Fibroblast of skin of abdomen (primary cell): Measurements from ENCODE around the gene FAM9C. TPM values are rescaled to one million over a fixed set of nuclear protein-coding genes. Genes with fewer than 3 reads are reported as not detected.
"Not testable (repeated sequence)": the region's sequence is repeated elsewhere in the genome, so short reads cannot be mapped to it uniquely, and the experiment has no call there.

Experiments used
- DNase-seq: peaks from one replicate; pipeline ENCODE4 v3.0.0-alpha.2; 2013
- polyA plus RNA-seq, 2 experiments: library from polyadenylated mRNA; unstranded; fragments of 120-200 nt; gene quantifications; one replicate each; pipeline ENCODE4 v1.2.1, GENCODE V29; 2013; ENCODE audit not compliant: insufficient read length in 2 of 2

The FAM9C gene
- not detected for polyA plus RNA-seq (2013, experiment 1 of 2; ENCODE audit: insufficient read length)
- polyA plus RNA-seq (2013, experiment 2 of 2; ENCODE audit: insufficient read length) = 0.21 TPM

GRCh38 chrX:13044441-13044840, at the start of gene FAM9C:
Gene FAM9C (minus strand): TSS chrX:13044620. CDS start chrX:13043789, 831 bp downstream.
- no peak for DNase-seq

- no peak for DNase-seq
These were observed 49.2 kb upstream of the FAM9C start for GRCh38 chrX:13093529-13094140.

GRCh38 chrX:13092455-13092941, 48.1 kb upstream of the FAM9C start:
- DNase-seq = no peak

GRCh38 chrX:13091111-13091765, 46.8 kb upstream of the FAM9C start:
- DNase-seq = no peak

- DNase-seq = no peak
These were observed 46.1 kb upstream of the FAM9C start for GRCh38 chrX:13090339-13091110.

- DNase-seq = no peak
These were observed 45.6 kb upstream of the FAM9C start for GRCh38 chrX:13090027-13090338.

GRCh38 chrX:13088156-13088487, 43.7 kb upstream of the FAM9C start:
- no peak for DNase-seq

GRCh38 chrX:13087322-13088155, 43.1 kb upstream of the FAM9C start:
- peak; percentile 74 for DNase-seq

GRCh38 chrX:13086793-13087321, 42.4 kb upstream of the FAM9C start:
- DNase-seq = not testable (repeated sequence)

GRCh38 chrX:13086076-13086475, 41.7 kb upstream of the FAM9C start:
- DNase-seq = no peak

- no peak for DNase-seq
These were observed 41.1 kb upstream of the FAM9C start for GRCh38 chrX:13085526-13085925.

- DNase-seq = no peak
These were observed 40.2 kb upstream of the FAM9C start for GRCh38 chrX:13084611-13085010.

- DNase-seq = not testable (repeated sequence)
These were observed 39.4 kb upstream of the FAM9C start for GRCh38 chrX:13083755-13084326.

- no peak for DNase-seq
These were observed 38.0 kb upstream of the FAM9C start for GRCh38 chrX:13082206-13083065.

GRCh38 chrX:13081395-13082205, 37.2 kb upstream of the FAM9C start:
- DNase-seq = no peak

GRCh38 chrX:13080128-13080795, 35.8 kb upstream of the FAM9C start:
- DNase-seq = no peak

- DNase-seq = peak; percentile 86
These were observed 34.5 kb upstream of the FAM9C start for GRCh38 chrX:13078739-13079444.

- DNase-seq = no peak
These were observed 32.7 kb upstream of the FAM9C start for GRCh38 chrX:13077168-13077567.
